SK-N-SH (cell line): Measurements from ENCODE around the gene XIRP2. TPM values are rescaled to one million over a fixed set of nuclear protein-coding genes. Genes with fewer than 3 reads are reported as not detected.

Experiments used
- CTCF ChIA-PET: fragments of 300-600, 350-600 bp; formaldehyde crosslinking; extraction: SDS; loops from one replicate; lab custom pipeline; 2021; lab: Yijun Ruan, JAX
- POLR2A ChIA-PET: fragments of 350-600 bp; sonication (Branson Sonifier 250); formaldehyde crosslinking; extraction: SDS; loops from one replicate; lab custom pipeline; 2020; ENCODE audit warnings: antibody characterized with exemption, inconsistent platforms; lab: Yijun Ruan, JAX
- DNase-seq: peaks from one replicate; pipeline ENCODE4 v3.0.0; 2012
- H2AFZ ChIP-seq: fragments of 200-600 bp; sonication (generic); 2 replicates; pipeline ENCODE4 v1.8.1; 2016; ENCODE audit warnings: antibody characterized with exemption, mild to moderate bottlenecking, low read depth
- H3F3A ChIP-seq: fragments of 200-600 bp; sonication (generic); replicated peaks from 2 replicates; pipeline ENCODE3; 2016; ENCODE audit warnings: antibody characterized with exemption, mild to moderate bottlenecking; ENCODE audit not compliant: insufficient read depth
- H3K27ac ChIP-seq, 2 experiments: fragments of 200-500 bp in 1 of 2; fragments of 200-600 bp in 1 of 2; sonication (Bioruptor generic) in 1 of 2; sonication (generic), shearing (Covaris generic) in 1 of 2; 2 replicates each; pipeline versions ENCODE4 v1.5.1 to v1.6.1; 2014 to 2016; ENCODE audit warnings: low read depth in 2 of 2, inconsistent platforms in 1 of 2, low read length in 1 of 2, mild to moderate bottlenecking in 1 of 2, mixed read lengths in 1 of 2
- H3K27me3 ChIP-seq: fragments of 200-600 bp; sonication (generic), shearing (Covaris generic); 2 replicates; pipeline ENCODE4 v1.6.1; 2016; ENCODE audit warnings: mixed run types; ENCODE audit not compliant: insufficient read depth
- H3K36me3 ChIP-seq, 2 experiments: fragments of 200-500 bp in 1 of 2; fragments of 200-600 bp in 1 of 2; sonication (Bioruptor generic) in 1 of 2; sonication (generic) in 1 of 2; replicated peaks in 1 of 2; 2 replicates each; pipeline versions ENCODE3 to v1.5.1; 2014 to 2016; ENCODE audit warnings: low read length in 1 of 2, mild to moderate bottlenecking in 1 of 2; ENCODE audit not compliant: insufficient read depth in 2 of 2, control insufficient read depth in 1 of 2
- H3K4me1 ChIP-seq, 2 experiments: fragments of 200-500 bp in 1 of 2; fragments of 200-600 bp in 1 of 2; sonication (Bioruptor generic) in 1 of 2; sonication (generic), shearing (Covaris generic) in 1 of 2; 2 replicates each; pipeline versions ENCODE4 v1.5.1 to v1.6.1; 2014 to 2016; ENCODE audit warnings: low read depth in 1 of 2, low read length in 1 of 2, mixed run types in 1 of 2; ENCODE audit not compliant: insufficient read depth in 2 of 2, control insufficient read depth in 1 of 2
- H3K4me2 ChIP-seq: fragments of 200-600 bp; sonication (generic), shearing (Covaris generic); 2 replicates; pipeline ENCODE4 v1.6.1; 2017; ENCODE audit warnings: mixed run types
- H3K4me3 ChIP-seq, 2 experiments: fragments of 200-500 bp in 1 of 2; fragments of 200-600 bp in 1 of 2; sonication (Bioruptor generic) in 1 of 2; sonication (generic), shearing (Covaris generic) in 1 of 2; 2 replicates each; pipeline versions ENCODE4 v1.5.1 to v1.8.1; 2014 to 2016; ENCODE audit warnings: low read depth in 2 of 2, inconsistent platforms in 1 of 2, low read length in 1 of 2, mild to moderate bottlenecking in 1 of 2, mixed read lengths in 1 of 2, moderate library complexity in 1 of 2
- H3K79me2 ChIP-seq: fragments of 200-600 bp; sonication (generic); 2 replicates; pipeline ENCODE4 v1.8.1; 2017; ENCODE audit warnings: mild to moderate bottlenecking; ENCODE audit not compliant: insufficient read depth
- H3K9ac ChIP-seq: fragments of 200-600 bp; sonication (generic); 2 replicates; pipeline ENCODE4 v1.6.1; 2017; ENCODE audit warnings: mixed run types
- H3K9me2 ChIP-seq: fragments of 200-600 bp; sonication (generic); 2 replicates; pipeline ENCODE4 v1.6.1; 2017; ENCODE audit warnings: mixed run types
- H3K9me3 ChIP-seq: fragments of 200-600 bp; sonication (generic); 2 replicates; pipeline ENCODE4 v1.6.1; 2017; ENCODE audit warnings: mixed run types, mild to moderate bottlenecking, moderate library complexity
- H4K20me1 ChIP-seq: fragments of 200-600 bp; sonication (generic); 2 replicates; pipeline ENCODE4 v1.6.1; 2017; ENCODE audit warnings: mild to moderate bottlenecking, mixed run types; ENCODE audit not compliant: insufficient read depth
- CHD2 ChIP-seq: fragments of 150-350 bp; IDR thresholded peaks from 2 replicates; pipeline ENCODE4 v1.6.1; 2018; ENCODE audit warnings: low read length; ENCODE audit not compliant: partially characterized antibody
- ELF1 ChIP-seq: IDR thresholded peaks from 2 replicates; pipeline ENCODE4 v1.4.0; 2012
- EZH2phosphoT487 ChIP-seq: fragments of 200-600 bp; sonication (generic); IDR thresholded peaks from 2 replicates; pipeline ENCODE4 v1.6.1; 2017; ENCODE audit warnings: low read depth, mixed run types, mild to moderate bottlenecking, antibody characterized with exemption, moderate library complexity, borderline replicate concordance
- FOSL2 ChIP-seq: IDR thresholded peaks from 2 replicates; pipeline ENCODE4 v1.4.0; 2012; ENCODE audit warnings: low read depth, mild to moderate bottlenecking, moderate library complexity, borderline replicate concordance
- GATA2 ChIP-seq: sonication (generic); formaldehyde crosslinking; IDR thresholded peaks from 2 replicates; pipeline ENCODE4 v1.5.0; 2020; ENCODE audit warnings: mild to moderate bottlenecking, missing genetic modification reagents
- JUND ChIP-seq: IDR thresholded peaks from 2 replicates; pipeline ENCODE4 v1.4.0; 2012
- MEF2A ChIP-seq: IDR thresholded peaks from 2 replicates; pipeline ENCODE4 v1.4.0; 2012; ENCODE audit warnings: low read depth, borderline replicate concordance
- MXI1 ChIP-seq: IDR thresholded peaks from 2 replicates; pipeline ENCODE4 v1.6.1; 2012; ENCODE audit warnings: mild to moderate bottlenecking, low read depth, low read length, improper control_type of control experiment
- NFIC ChIP-seq: IDR thresholded peaks from 2 replicates; pipeline ENCODE4 v1.4.0; 2012; ENCODE audit warnings: borderline replicate concordance
- NRF1 ChIP-seq: IDR thresholded peaks from 2 replicates; pipeline ENCODE4 v1.6.1; 2012; ENCODE audit warnings: low read depth, mild to moderate bottlenecking, low read length
- RAD21 ChIP-seq: IDR thresholded peaks from 2 replicates; pipeline ENCODE4 v1.6.1; 2012; ENCODE audit warnings: mild to moderate bottlenecking, low read length
- RFX5 ChIP-seq: IDR thresholded peaks from 2 replicates; pipeline ENCODE4 v1.6.1; 2012; ENCODE audit warnings: mild to moderate bottlenecking, improper control_type of control experiment, low read length
- SIN3A ChIP-seq: IDR thresholded peaks from 2 replicates; pipeline ENCODE4 v1.6.1; 2012; ENCODE audit warnings: low read depth, mild to moderate bottlenecking, low read length, moderate library complexity, borderline replicate concordance
- TAF1 ChIP-seq: IDR thresholded peaks from 2 replicates; pipeline ENCODE4 v1.6.1; 2012; ENCODE audit warnings: low read depth, mild to moderate bottlenecking, low read length, moderate library complexity, borderline replicate concordance
- TCF12 ChIP-seq: IDR thresholded peaks from 2 replicates; pipeline ENCODE4 v1.4.0; 2012
- TEAD4 ChIP-seq: IDR thresholded peaks from 2 replicates; pipeline ENCODE4 v1.4.0; 2012; ENCODE audit warnings: mild to moderate bottlenecking, borderline replicate concordance; ENCODE audit not compliant: insufficient read depth
- YY1 ChIP-seq: IDR thresholded peaks from 2 replicates; pipeline ENCODE4 v1.4.0; 2012; ENCODE audit warnings: low read depth, mild to moderate bottlenecking
- WGBS: methylation state at CpG from one replicate; pipeline ENCODE4 v1.1.6; 2017; ENCODE audit warnings: low lambda C conversion rate; 5-methylcytosine and 5-hydroxymethylcytosine counted together
- polyA plus RNA-seq, 3 experiments: library from polyadenylated mRNA; depleted of rRNA; stranded (reverse); fragments of >200 nt; gene quantifications; 2 replicates each; pipeline ENCODE4 v1.2.3, GENCODE V29; 2012
- TF ChIP-seq, protein P1 (sequence below): IDR thresholded peaks from 2 replicates; pipeline ENCODE4; 2012
- TF ChIP-seq, protein P2 (sequence below): IDR thresholded peaks from 2 replicates; pipeline ENCODE4 v1.4.0; 2012; ENCODE audit warnings: low read depth, borderline replicate concordance

XIRP2 gene
- polyA plus RNA-seq, 1 of the 3 experiments (the other 2 are of a cell fraction): 0.02 TPM

DNA sequence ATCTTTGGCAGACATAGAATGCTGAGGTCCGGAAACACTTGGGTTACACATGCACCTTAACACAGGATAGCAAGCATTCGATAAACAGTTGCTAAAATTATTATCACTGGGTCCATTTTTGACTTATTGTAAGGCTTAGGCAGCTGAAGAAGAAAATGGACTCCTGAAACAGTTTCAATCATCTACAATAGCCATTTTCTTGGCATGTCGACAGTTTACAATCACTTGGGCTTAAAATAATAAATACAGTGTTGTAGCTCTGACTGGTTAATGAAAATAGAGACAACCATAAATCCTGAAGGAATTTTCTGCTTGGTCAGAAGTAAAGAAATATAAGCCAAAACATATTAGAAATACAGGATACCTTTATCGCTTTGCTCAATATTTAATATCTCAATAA, 169.2 kb downstream of the XIRP2 start (continued):
- TF ChIP-seq, protein P1, sequence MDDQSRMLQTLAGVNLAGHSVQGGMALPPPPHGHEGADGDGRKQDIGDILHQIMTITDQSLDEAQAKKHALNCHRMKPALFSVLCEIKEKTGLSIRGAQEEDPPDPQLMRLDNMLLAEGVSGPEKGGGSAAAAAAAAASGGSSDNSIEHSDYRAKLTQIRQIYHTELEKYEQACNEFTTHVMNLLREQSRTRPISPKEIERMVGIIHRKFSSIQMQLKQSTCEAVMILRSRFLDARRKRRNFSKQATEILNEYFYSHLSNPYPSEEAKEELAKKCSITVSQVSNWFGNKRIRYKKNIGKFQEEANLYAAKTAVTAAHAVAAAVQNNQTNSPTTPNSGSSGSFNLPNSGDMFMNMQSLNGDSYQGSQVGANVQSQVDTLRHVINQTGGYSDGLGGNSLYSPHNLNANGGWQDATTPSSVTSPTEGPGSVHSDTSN: no peak
- TF ChIP-seq RAD21: no peak

DNA sequence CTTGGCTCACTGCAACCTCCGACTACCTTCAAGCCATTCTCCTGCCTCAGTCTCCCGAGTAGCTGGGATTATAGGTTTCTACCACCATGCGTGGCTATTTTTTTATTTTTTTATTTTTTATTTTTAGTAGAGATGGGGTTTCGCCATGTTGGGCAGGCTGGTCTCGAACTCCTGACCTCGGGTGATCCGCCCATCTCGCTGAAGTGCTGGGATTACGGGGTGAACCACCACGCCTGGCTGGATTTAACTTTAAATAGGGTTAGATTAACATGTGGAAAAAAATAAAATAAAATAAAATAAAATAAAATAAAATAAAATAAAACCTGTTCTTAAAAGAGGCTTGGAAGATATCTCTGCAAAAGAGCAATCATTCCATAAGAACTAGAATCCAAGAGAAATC, 170.9 kb downstream of the XIRP2 start:
- Histone ChIP-seq H3K4me2 (no peak overlapping the region), H3K36me3 (no peaks in the 10 kb centered on the region), H3K79me2 (no peaks in the 10 kb centered on the region), H3F3A (no peaks in the 10 kb centered on the region), H3K27ac (no peak overlapping the region), H2AFZ (no peak overlapping the region), H3K9me2 (0 out of 2 replicates have a peak, but pooled peaks cover 2% of the 10 kb centered on the region), H4K20me1 (no peaks in the 10 kb centered on the region), H3K4me3 (no peak overlapping the region), H3K4me1 (no peaks in the 10 kb centered on the region), H3K9ac (no peak overlapping the region), H3K9me3 (no peaks in the 10 kb centered on the region), H3K27me3 (no peaks in the 10 kb centered on the region)
- DNase-seq: no peak
- 74% methylated on average over 10 of the region's 10 CpGs for WGBS
- ChIA-PET CTCF (interaction anchor here (0.6 kb wide), 1 partner anchor 268 kb away, joined by 3 read pairs; no protein-coding TSS in a partner anchor), POLR2A (interaction anchor here (0.6 kb wide), 1 partner anchor 10 kb away, joined by 3 read pairs; no protein-coding TSS in a partner anchor)
- TF ChIP-seq MXI1: no peak
- TF ChIP-seq, protein P2, sequence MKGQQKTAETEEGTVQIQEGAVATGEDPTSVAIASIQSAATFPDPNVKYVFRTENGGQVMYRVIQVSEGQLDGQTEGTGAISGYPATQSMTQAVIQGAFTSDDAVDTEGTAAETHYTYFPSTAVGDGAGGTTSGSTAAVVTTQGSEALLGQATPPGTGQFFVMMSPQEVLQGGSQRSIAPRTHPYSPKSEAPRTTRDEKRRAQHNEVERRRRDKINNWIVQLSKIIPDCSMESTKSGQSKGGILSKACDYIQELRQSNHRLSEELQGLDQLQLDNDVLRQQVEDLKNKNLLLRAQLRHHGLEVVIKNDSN: no peak
- TF ChIP-seq SIN3A: no peak
- TF ChIP-seq NRF1: no peak
- TF ChIP-seq GATA2 (CRISPR knock-in tag): no peak
- no peak for TF ChIP-seq FOSL2
- TF ChIP-seq MEF2A: no peak
- no peak for TF ChIP-seq CHD2
- TF ChIP-seq, protein P1: no peak
- TF ChIP-seq NFIC: no peak
- no peak for TF ChIP-seq JUND
- TF ChIP-seq TEAD4: no peak
- no peak for TF ChIP-seq TCF12
- no peak for TF ChIP-seq ELF1
- TF ChIP-seq YY1: no peak
- no peak for TF ChIP-seq RFX5
- no peak for TF ChIP-seq EZH2phosphoT487
- TF ChIP-seq TAF1: no peak
